HG03565 (cell line): Measurements from ENCODE around the gene MSX2.

ENCODE experiments used
- ATAC-seq: cut with Tn5 transposase; IDR thresholded peaks from one replicate; pipeline ENCODE4 v1.9.1; 2021; ENCODE audit warnings: mild to moderate bottlenecking, moderate library complexity; ENCODE audit not compliant: unreplicated experiment

MSX2 gene

GRCh38 chr5:174765540-174765939 lies 41.2 kb downstream of the MSX2 start:
- no peak for ATAC-seq

GRCh38 chr5:174767670-174768069 lies 43.3 kb downstream of the MSX2 start:
- ATAC-seq: no peak

GRCh38 chr5:174769005-174769404 lies 44.6 kb downstream of the MSX2 start:
- ATAC-seq: no peak

DNA sequence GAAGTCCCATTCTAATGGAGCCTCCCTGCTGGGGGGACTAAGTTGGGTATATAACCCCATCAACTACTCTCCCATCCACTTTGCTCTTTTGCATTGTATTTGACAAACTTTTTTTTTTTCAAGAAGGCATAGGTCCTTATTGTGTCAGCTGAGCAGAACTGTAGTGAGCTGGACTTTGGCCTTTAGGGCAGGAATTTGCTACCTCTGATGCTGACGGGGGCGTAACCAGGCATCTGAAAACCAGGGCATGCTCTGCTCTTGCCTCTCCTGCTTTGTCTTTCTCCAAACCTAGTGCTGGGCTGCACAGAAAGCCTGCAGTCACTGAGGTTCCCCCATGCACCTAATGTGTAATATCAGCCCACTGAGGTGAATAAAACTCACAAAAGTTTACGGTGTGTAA lies 49.0 kb downstream of the MSX2 start:
- no peak for ATAC-seq

DNA sequence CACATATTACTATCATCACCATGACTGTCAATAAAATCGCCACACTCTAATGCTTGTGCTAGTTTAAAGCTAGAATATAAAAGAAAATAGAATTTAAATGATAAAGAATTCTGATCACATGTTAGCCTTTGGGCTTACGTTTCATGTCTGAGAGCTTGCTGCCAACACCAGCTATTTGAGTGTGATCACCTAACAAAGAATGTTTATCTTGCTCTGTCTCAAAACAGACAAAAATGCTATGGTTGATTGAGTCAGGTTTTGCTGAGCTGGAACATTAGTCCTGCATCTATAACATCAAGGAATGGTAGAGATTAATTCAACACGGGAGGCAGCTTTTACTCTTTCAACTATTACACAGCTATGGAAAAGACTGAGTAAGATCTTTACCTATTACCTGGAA lies 50.7 kb downstream of the MSX2 start:
- no peak for ATAC-seq

DNA sequence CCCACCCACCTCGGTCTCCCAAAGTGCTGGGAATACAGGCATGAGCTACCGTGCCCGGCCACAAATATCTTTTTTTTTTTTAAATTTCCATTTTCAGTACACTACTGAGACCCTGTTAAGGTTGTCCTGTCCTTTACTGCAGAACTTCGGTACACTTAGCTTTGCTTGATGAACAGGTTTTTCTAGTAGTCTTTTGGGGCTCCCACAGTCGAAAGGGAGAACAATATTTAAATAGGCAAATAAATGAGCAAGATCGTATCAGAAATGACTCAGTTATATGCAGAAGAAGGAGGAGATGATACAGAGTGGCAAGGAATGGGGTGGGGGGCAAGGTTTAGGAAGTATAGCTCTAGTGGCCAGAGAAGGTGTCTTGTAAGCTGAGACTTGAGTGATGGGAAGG lies 52.7 kb downstream of the MSX2 start:
- ATAC-seq: no peak

GRCh38 chr5:174777583-174777982 lies 53.2 kb downstream of the MSX2 start:
- ATAC-seq: no peak
